DOHH2 (cell line): ENCODE data around the gene GET4.

ENCODE experiments used
- H3F3A ChIP-seq: fragments of 200-600 bp; sonication (generic), shearing (Covaris generic); 2 replicates; pipeline ENCODE4 v1.6.0; 2016; ENCODE audit warnings: antibody characterized with exemption, mild to moderate bottlenecking; ENCODE audit not compliant: control insufficient read depth, insufficient read depth
- H3K27ac ChIP-seq: fragments of 200-600 bp; sonication (generic); 2 replicates; pipeline ENCODE4 v1.5.1; 2014; ENCODE audit warnings: low read depth, mild to moderate bottlenecking, low read length, moderate library complexity
- H3K27me3 ChIP-seq: fragments of 200-600 bp; sonication (generic); 2 replicates; pipeline ENCODE4 v1.6.1; 2014; ENCODE audit warnings: mild to moderate bottlenecking, low read length, mixed read lengths; ENCODE audit not compliant: control insufficient read depth
- H3K36me3 ChIP-seq: fragments of 200-600 bp; sonication (generic); 2 replicates; pipeline ENCODE4 v1.6.1; 2014; ENCODE audit warnings: mild to moderate bottlenecking, low read length, moderate library complexity, mixed read lengths; ENCODE audit not compliant: control insufficient read depth
- H3K4me1 ChIP-seq: fragments of 200-600 bp; sonication (generic); 2 replicates; pipeline ENCODE4 v1.6.1; 2014; ENCODE audit warnings: mild to moderate bottlenecking, low read length, mixed read lengths; ENCODE audit not compliant: control insufficient read depth
- H3K4me2 ChIP-seq: fragments of 200-600 bp; sonication (generic); 2 replicates; pipeline ENCODE4 v1.6.0; 2014; ENCODE audit warnings: mild to moderate bottlenecking, low read length, moderate library complexity
- H3K4me3 ChIP-seq: fragments of 200-600 bp; sonication (generic); 2 replicates; pipeline ENCODE4 v1.5.1; 2014; ENCODE audit warnings: mild to moderate bottlenecking, low read length, mixed read lengths
- H3K79me2 ChIP-seq: fragments of 200-600 bp; sonication (generic); 2 replicates; pipeline ENCODE4 v1.6.1; 2014; ENCODE audit warnings: mild to moderate bottlenecking, low read length, mixed read lengths; ENCODE audit not compliant: control insufficient read depth
- H3K9me2 ChIP-seq: fragments of 200-600 bp; sonication (generic); replicated peaks from 2 replicates; pipeline ENCODE4 v1.6.1; 2014; ENCODE audit warnings: mild to moderate bottlenecking, low read length, mixed read lengths; ENCODE audit not compliant: control insufficient read depth
- H3K9me3 ChIP-seq: fragments of 200-600 bp; sonication (generic); 2 replicates; pipeline ENCODE4 v1.6.1; 2014; ENCODE audit warnings: antibody characterized with exemption, low read length, mixed read lengths; ENCODE audit not compliant: control insufficient read depth, insufficient read depth
- H4K20me1 ChIP-seq: fragments of 200-600 bp; sonication (generic); 2 replicates; pipeline ENCODE4 v1.6.0; 2014; ENCODE audit warnings: low read depth, mild to moderate bottlenecking, antibody characterized with exemption, low read length, moderate library complexity; ENCODE audit not compliant: control insufficient read depth, insufficient read depth
- CTCF ChIP-seq: fragments of 200-600 bp; sonication (generic); IDR thresholded peaks from one replicate; pipeline ENCODE4 v1.5.1; 2014; ENCODE audit warnings: antibody characterized with exemption, mild to moderate bottlenecking, low read depth, low read length; ENCODE audit not compliant: poor library complexity, severe bottlenecking
- EZH2phosphoT487 ChIP-seq: fragments of 200-600 bp; sonication (generic); IDR thresholded peaks from 2 replicates; pipeline ENCODE4 v1.6.1; 2017; ENCODE audit warnings: borderline replicate concordance, mild to moderate bottlenecking, antibody characterized with exemption, low read length, moderate library complexity, mixed read lengths

GET4 gene

GRCh38 chr7:836429-836828 is 39.9 kb upstream of the GET4 start:
- peaks cover 75% of the 10 kb centered on the region for H3K79me2 ChIP-seq
- H3K27ac ChIP-seq, result no peak overlapping the region
- peaks cover 15% of the 10 kb centered on the region; the same call in 1 of the 2 replicates for H4K20me1 ChIP-seq
- no peaks in the 10 kb centered on the region for H3F3A ChIP-seq
- H3K36me3 ChIP-seq, result peaks cover 42% of the 10 kb centered on the region
- H3K9me2 ChIP-seq, result no peaks in the 10 kb centered on the region
- H3K9me3 ChIP-seq, result no peaks in the 10 kb centered on the region
- TF ChIP-seq CTCF (peak; percentile 30), EZH2phosphoT487 (no peak)
- no peak overlapping the region for H3K4me3 ChIP-seq
- H3K4me2 ChIP-seq, result no peak overlapping the region
- peaks cover 8% of the 10 kb centered on the region for H3K4me1 ChIP-seq
- H3K27me3 ChIP-seq, result no peaks in the 10 kb centered on the region

GRCh38 chr7:837001-837400 is 39.4 kb upstream of the GET4 start:
- H3K27me3 ChIP-seq, result no peaks in the 10 kb centered on the region
- no peaks in the 10 kb centered on the region for H3K9me2 ChIP-seq
- no peak for TF ChIP-seq CTCF
- no peak for TF ChIP-seq EZH2phosphoT487
- H3K9me3 ChIP-seq, result no peaks in the 10 kb centered on the region
- H3K4me3 ChIP-seq, result no peak overlapping the region
- H3K36me3 ChIP-seq, result peaks cover 45% of the 10 kb centered on the region
- no peak overlapping the region for H3K27ac ChIP-seq
- peaks cover 2% of the 10 kb centered on the region for H3K4me1 ChIP-seq
- no peaks in the 10 kb centered on the region for H3F3A ChIP-seq
- no peak overlapping the region for H3K4me2 ChIP-seq
- H4K20me1 ChIP-seq, result peaks cover 10% of the 10 kb centered on the region; the same call in 1 of the 2 replicates
- peaks cover 70% of the 10 kb centered on the region for H3K79me2 ChIP-seq

- peaks cover 65% of the 10 kb centered on the region for H3K36me3 ChIP-seq
- no peak for TF ChIP-seq CTCF
- TF ChIP-seq EZH2phosphoT487, result no peak
- no peak overlapping the region for H3K27ac ChIP-seq
Measured at GRCh38 chr7:840001-840600, 36.3 kb upstream of the GET4 start.

More at GRCh38 chr7:840001-840600, 36.3 kb upstream of the GET4 start:
- Histone ChIP-seq H3K4me3 (no peak overlapping the region), H3K4me2 (no peak overlapping the region), H3F3A (no peaks in the 10 kb centered on the region), H3K4me1 (no peaks in the 10 kb centered on the region), H3K79me2 (peaks cover 40% of the 10 kb centered on the region), H3K27me3 (no peaks in the 10 kb centered on the region), H3K9me2 (no peaks in the 10 kb centered on the region), H3K9me3 (no peaks in the 10 kb centered on the region), H4K20me1 (no peaks in the 10 kb centered on the region)
